Activated T-cell treated with anti-CD3 and anti-CD28 coated beads for 4 hours (primary cell): ENCODE measurements around the gene NOTCH2.

Source experiments
- DNase-seq: peaks from one replicate; pipeline ENCODE4 v3.0.0-alpha.2; 2020

NOTCH2 gene

DNA sequence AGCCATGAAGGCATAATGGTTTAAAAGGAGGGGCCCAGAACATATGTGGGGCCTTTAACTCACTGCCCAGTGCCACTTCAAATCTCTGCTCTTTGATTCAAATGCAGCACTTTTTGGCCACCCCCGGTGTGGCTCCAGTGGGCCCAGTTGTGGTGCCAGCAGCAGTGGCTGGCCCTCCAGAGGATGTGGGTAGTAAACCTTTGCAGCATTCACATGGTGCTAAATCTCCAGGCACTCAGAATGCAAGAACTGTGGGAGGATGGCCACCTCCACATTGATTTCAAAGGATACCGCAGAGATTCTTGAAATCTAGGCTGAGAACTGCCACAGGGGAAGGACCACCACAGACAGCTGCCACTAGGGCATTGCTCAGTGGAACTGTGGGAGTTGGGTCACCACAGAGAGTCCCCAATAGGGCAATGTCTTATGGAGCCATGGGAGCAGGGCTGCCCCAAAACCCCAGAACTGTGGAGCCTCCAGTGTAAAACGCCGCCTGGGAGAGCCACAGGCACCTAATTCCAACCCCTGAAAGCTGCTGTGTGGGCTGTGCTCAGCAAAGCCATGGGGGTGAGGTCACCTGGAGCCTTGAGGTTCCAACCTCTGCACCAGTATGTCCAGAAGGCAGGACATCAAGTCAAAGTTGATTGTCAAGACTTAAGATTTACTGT, 166.6 kb downstream of the NOTCH2 start:
- no peak for DNase-seq

DNA sequence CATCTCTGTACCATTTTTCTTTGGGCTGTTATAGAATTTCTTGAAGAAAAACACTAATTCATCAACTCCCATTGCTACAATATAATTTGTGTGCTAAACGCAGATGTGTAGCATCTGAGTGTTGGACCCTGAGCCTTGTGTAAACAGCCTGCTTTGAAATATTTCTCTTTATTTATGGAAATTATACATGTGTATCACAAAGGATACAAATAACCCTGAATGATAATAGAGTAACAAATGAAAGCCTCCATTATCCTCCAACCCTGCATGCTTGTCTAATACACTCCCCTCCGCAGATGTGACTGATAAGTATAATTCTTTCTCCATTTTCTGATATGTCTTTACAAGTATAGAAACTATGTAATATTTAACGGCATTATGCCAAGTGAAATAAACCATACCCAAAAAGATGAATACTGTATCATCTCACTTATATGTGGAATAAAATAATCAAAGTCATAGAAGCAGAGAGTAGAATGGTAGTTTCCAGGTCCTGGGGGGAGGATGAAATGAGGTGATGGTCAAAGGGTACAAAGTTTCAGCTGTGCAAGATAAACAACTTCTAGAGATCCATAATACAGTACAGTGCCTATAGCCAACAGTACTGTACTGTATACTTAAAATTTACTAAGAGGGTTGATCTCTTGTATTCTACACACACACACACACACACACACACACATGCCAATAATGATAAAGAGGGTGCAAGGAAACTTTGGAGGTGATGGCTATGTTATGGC, 170.3 kb downstream of the NOTCH2 start:
- no peak for DNase-seq

DNA sequence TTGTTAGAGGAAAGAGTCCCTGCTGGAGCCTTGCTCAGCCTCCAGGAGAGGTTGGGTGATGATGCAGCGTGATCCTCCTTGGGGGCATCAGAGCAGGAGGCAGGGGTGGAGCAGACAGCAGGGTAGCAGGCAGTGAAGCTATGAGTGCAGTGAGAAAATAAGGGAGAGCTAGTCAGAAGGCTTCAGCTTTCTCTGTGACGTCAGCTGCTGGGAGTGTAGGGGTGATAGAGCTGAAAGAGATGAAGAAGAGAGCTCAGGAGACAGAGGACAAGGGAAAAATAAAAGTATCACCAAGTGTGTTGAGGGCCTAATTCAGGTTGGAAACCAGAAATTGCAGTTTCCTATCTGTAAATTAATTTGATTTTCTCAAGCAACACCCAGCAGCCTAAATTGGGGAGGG, 170.9 kb downstream of the NOTCH2 start:
- DNase-seq, result no peak

DNA sequence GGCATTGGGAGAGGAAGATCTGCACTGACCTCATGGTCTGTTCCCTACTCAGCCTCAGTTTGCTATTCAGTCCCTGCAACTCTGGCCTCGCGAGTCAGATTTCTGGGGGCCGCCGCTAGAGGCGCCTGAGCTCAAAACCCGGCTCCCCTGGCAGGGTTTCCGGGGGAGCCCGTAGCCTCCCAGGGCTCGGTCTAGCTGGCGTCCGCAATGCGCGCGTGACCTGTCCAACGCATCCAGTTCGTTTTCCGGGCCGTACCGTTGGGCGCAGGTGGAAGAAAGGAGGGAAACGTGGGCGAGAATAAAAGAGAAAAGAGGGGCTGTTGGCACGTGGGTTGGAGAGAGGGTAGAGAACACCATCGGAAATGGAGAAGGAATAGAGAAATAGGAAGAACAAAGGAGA, 173.2 kb downstream of the NOTCH2 start, which contains the start of gene ADAM30:
Gene ADAM30 (minus strand): TSS at position 213 of the 400 bp plus-strand sequence. CDS start 179 bp downstream, at position 34.
- DNase-seq, result no peak

DNA sequence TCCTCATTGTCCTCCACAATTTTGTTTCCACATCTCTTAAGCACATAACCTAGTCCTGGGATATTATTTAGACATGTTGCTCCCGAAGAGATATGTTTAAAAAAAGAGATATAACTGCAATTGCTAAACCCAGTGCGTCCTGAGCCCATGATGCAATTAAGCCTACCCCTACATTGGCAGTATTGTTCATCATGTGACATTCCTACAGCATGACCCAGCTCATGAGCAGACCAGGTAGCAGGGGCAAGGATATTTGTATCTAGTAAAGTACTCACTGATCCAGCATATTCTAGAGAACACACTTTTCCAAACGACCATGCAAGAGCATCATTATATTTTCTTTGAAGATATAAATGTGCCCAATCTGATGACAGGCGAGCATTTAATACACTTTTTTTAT, 174.4 kb downstream of the NOTCH2 start:
- DNase-seq, result no peak

DNA sequence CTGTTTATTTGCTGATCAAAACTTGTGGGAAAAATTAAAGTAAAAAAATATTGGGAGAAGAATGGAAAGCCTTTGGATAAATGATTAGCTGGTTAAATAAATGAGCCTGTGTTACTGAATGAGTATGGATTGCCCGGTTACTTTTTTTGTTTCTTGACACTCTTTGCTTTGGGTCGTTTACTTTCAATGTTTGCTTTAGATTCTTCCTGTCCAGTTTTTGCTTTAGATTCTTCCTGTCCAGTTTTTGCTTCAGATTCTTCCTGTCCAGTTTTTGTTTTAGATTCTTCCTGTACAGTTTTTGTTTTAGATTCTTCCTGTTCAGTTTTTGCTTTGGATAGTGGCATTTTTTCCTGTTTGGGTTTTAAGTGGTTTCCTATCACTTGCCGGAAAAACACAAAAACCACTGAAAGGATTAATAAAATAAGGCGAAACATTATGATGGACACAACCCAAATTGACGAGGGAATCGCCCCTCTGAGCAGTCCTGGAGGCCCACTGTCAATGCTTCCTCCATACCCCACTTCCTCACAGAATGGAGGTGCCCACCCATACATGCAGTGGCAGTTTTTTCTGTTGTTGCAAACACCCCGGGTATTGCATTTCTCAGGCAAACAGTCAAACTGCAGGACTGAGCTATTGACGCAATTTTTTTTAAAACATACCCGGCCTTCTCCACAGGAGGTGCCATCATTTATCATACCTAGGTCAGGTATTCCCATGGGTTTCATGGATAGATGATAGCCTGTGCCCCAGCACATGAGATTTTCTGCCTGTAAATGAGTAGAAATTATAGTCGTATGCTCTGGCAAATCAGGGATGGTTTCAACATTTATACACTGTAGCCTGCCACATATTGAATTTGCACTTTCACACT, 175.4 kb downstream of the NOTCH2 start:
- no peak for DNase-seq

DNA sequence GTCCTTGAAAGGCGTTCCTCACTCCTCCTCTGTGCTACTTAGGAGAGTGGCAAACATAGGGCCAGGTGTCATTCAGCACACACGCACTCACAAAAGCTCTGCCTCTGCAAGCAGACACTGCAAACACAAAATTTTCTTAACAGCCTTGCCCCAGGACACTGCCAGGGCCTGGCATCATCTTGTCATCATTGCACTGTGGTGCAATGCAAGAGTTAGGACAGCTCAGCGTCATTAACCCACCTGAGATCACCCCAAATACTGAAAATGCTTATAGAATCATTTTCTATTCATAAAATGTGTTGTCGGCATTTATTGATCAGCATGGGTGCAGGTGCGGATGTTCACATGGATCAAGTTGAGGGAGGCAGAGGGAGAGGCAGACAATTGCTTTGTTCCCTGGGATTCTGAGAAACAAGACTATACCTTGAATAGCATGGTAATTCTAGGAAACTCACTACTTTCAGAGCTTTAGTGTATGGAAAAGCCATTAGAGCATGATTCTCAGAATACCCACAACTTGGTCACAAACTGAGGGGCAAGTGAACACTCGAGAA, 176.1 kb downstream of the NOTCH2 start:
- no peak for DNase-seq

DNA sequence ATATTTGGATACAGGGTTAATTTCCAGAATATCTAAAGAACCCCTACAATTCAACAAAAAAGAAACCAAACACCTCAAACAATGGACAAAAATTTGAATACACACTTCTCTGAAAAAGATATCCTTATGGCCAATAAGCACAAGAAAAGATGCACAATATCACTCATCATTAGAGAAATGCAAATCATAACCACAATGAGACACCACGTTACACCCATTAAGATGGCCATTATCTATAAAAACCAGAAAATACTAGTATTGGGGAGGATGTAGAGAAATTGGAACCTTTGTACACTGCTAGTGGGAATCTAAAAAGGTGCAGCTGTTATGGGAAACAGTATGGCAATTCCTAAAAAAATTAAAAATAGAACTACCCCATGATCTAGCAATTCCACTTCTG, 178.1 kb downstream of the NOTCH2 start:
- DNase-seq, result no peak

DNA sequence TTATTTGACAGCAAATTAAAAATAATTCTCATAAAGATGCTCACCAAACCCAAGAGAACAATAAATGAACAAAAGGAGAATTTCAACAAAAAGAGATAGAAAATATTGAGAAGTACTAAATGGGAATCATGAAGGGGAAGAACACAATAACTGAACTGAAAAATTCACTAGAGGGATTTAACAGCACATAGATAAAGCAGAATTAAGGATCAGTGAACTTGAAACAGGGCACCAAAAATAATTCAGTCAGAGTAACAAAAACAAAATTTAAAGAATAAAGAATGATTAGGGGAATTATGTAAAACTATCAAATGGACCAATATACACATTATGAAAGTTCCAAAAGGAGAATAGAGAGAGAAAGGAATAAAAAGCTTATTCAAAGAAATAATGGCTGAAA, 181.0 kb downstream of the NOTCH2 start:
- DNase-seq, result no peak

DNA sequence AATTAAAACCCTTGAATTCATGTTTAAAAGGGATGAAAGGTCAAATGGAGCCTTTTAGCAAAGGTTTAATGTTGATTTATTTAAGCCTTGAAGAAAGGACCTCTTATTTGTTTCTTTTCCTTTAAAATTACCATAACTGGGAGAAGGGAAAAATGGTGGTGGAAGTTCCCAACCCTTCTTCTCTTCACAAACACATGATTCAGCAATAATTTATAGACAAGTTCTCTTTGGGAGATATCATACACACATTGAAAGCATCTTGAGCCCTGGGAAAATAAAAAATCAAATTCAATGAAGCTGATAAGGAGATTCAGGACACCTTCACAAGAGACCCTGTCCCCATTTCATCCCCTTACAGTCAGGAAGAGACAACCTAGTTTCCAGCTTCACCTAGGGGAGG, 182.0 kb downstream of the NOTCH2 start:
- no peak for DNase-seq

DNA sequence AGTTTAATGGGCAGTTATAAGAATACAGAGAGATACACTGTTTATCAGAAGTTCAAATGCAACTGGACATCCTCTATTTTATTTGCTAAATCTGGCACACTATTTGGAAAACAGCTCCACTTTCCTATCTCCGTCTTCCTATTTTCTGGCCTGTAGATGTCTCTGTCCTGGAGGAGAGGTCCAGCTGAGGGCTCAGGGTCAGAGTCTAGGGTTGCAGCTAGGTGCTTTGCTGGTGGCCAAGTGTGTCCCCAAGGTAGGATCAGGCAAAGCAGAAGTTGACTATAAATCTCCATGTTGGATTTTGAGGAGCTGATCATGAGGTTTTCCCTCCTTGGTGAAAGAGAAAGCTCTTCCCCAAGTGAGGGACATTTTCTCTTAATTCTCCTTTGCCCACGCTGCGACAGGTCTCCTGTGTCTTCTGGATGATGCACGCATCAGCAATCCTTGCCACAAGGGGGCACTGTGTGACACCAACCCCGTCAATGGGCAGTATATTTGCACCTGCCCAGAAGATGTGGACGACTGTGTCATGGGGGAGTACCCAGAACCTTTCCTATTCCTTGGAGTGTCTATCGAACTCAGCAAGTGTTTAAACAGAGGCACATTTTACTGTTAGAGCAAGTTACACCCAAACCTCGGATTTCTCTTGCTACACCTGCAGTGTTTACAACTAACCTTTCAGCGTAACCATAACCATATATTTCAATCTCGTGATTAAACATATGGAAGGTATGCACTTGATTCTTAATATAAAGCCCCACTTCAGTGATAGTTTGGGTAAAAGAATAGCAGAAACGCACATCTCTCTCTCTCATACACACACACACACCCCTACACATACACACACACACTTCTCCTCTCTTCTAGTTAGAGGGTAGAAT, 183.3 kb downstream of the NOTCH2 start:
- DNase-seq, result peak; percentile 43

DNA sequence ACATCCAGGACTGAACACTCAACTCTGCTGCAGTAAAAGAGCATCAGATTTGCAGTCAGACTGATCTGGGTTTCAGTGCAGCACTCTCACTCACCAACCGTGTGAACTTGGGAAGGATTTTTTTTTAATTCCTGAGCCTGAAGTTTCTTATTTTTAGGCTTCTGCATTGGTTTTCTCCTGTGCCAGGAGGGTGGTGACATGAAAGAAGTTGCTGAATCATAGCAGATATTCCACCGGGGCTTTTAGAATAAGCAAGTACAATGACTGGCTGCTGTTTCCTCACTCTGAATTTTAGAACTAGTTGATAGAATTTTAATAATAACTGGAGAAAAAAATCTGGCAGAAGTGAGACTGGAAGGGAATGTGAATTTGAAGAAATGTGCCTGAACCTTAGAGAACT, 184.8 kb downstream of the NOTCH2 start:
- no peak for DNase-seq

DNA sequence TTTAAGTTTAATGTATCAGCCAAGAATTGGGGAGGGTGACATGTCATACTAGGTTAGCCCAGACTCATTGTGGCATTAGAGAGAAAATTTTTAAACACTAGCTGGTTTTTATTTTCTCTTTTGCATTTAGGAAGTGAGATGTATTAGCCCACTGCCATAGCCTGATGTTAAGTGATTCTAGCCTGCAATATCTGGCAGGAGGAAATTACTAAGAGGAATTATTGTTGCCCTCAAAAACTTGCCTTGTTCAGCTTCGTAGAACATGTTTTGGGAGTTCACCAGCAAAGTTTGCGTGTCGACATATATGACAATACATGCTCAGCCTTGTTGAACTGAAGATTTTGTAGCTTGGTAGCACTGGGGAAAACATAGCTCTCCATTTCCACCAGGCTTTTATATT, 185.6 kb downstream of the NOTCH2 start:
- no peak for DNase-seq

DNA sequence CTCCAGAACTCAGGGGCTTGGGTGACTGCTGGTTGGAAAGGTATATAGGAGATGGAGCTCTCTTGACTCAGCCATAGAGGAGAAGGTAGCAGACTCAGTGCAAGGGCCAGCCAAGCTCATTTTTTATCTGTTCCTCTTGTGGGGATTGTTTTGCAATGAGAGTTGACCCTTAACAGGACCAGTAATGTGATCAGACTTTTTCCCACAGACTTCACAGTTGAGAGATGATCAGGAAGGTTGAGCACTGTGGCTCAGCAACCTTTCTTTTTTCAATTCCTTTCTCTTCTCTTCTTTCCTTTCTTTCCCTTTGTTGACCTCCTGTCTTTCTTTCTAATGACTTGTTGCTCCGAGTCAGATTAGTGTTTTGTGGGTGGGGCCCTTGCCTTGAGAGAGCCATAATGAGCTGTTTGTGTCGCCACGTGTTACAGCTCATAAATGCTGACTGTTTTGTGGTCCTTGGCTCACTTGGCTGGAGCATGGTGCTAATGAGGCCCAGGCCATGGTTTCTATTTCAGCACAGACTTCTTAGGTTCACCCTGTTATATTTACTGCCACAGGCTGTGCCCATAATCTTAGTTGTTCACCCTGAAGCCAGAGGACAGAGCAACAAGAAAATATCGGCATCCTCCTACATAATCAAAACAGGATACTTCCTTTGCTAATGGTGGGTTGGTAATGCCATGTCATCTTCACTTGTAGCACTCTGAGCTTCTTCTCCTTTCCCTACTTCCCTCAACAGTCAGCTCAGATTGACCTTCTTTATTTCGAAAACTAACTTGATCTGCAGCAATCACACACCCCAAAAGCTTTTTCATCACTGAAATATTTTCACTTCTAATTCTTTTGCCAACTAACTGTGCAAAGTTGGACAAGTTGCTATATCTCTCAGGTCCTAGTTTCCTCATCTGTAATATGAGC, 187.1 kb downstream of the NOTCH2 start:
- DNase-seq, result no peak

DNA sequence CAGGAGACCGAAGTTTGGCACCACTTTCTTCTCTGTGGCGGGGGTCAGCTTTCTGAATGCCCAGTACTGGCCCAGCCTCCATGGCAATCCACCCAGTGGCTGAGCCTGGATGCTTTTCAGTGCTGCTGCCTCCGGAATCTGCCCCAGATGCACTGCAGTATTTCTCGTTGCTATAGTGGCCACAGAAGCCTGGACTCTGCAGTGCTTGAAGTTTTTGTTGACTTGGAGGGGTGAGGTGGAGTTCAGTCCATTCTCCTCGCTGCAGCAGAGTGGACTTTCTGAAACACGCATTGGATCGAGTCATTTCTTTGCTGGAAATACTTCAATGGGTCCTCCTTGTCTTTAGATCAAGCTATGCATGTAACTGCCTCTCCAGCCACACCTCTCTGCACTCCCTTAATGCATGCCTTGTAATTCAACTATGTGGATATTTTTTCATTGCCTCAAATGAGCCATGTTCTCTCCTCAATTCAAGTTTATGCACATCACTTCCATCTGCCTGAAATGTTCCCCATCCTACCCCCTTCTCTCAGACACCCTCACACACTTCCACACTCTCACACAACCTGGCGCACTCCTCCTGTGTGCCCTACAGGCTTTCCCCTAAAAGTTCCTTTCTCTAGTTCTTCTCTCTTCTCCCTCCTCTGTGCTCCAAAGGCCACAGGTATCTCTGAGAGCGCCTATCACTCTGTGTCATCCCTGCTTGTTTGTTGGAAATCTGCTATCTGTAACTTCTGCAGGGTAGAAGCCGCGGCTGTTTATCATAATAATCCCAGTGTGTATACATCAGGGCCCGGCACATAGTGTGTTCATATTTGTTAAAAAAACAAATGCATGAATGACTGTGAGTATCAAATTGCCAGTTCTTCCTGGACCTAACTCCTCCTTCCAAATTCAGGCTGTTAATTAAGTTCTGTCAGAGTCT, 189.7 kb downstream of the NOTCH2 start:
- no peak for DNase-seq

DNA sequence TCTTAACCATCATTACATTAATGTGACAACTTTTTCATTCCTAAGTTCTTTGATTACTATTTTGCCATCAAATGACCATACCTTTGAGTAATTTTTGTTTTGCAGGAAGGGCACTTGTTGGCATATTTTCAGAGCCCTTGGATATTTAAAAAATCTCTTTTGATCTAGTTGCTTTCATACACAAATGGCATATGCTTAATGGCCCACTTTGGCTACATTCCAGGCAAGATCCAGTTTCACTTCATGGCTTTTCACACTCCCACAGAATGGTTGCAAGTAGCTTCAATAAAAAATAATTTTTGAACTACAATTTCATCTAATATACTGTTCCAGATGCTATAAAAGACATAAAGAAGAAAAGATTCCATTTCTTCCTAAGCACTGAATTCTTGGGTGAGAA, 191.3 kb downstream of the NOTCH2 start:
- DNase-seq, result no peak

DNA sequence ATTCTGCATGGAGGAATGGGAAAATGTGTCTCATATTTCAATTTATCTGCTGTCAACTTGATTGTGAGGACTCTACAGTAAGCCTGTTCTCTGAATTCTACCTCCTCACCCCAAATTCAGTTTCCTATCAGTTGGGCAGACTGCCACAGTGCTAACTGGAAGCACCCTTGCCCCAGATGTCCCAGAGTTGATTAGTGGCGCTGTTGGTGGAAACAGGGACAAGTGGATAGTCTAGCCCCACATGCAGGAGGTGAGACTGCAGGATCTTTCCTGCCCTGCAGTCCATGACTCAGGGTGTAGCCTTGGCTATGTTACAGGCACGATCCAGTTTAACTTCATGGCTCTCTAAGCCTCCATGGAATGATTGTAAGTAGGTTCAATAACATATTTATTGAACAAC, 195.3 kb downstream of the NOTCH2 start:
- DNase-seq, result no peak

DNA sequence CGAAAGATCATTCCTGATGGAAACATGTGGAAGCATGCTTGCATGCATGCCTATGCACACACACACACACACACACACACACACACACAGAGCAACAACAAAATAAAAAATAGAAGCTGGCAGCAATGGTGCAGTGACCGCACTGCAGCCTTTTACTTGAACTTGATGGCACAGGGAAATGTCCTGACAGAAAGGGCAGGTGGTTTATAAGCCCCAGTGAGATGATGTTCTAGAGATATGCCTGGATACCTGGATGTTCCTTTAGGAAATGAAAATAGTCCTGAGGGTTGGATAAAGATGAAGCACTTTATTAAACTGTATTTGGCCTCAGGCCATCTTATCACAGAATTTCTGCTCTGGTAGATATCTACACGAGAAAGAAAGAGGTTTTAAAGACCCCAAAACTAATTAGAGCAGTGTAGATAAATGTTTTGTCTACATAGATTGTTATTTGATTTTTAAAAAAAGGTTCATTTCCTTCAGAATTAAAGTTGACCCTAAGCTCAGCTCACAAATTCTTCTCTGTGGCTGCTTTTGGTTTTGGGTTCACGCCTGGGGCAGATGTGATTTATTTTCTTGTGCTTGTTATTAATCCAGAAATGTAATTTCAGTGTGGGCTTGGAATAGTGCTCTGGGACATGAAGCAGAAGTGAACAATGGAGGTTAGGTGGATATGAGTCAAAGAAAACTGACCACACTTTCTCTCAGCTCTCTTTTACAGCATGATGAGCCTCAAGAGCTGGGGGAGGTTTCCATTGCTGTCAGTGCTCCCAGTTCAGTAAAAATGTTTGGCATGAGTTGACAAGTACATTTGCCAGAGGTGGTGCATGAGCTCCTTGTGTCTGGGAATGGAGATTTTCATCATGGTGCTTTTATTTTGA, 196.1 kb downstream of the NOTCH2 start:
- no peak for DNase-seq

DNA sequence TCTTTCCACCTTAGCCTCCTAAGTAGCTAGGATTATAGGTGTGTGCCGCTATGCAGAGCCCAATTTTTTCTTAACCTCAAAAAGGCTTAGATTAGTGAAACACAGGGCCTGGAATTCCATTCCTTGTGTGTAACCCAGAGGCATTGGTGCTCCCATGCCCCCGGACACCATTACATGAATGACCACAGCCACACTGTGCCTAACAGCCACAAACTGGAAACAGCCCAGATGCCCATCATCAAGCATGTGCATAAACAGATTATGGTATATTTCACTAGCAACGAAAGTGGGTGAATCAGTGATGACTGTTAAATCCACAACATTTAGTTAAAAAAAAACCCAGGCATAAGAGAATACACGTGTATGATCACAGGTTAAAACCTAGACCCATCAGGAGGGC, 197.6 kb downstream of the NOTCH2 start:
- no peak for DNase-seq
